ENCODE measurements around the gene AOX1. TPM values are rescaled to one million over a fixed set of nuclear protein-coding genes. Genes with fewer than 3 reads are reported as not detected.

AOX1 gene
- total and polyA plus RNA-seq, 9 of the 15 experiments (the other 6 are each of a cell fraction or from before 2014, with no cell fraction given) = 0.10 to 0.55 (median 0.20) TPM; not detected in 6

DNA sequence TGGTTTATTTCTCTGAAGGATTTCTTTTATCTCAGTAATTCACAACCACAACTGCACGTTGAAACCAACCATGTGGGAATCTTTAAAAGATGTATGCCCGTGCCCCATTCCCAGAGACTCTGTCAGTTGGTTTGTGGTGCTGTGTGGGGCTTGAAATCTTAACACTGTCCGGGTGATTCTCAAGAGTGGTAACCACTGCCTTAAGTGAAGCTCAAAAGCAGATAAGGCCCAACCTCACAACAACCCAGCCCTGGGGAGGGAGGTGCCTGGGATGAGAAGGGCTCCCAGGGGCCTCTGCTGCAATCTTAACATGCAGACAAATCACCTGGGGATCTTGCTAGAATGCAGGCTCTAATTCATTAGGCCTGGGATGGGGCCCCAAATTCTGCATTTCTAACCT lies 13.4 kb downstream of the AOX1 start:
- H3K36me3 ChIP-seq (ENCODE audit: control insufficient read depth, insufficient read depth, low read length) = no peaks in the 10 kb centered on the region
- H3K79me2 ChIP-seq (ENCODE audit: control insufficient read depth, insufficient read depth, low read length) = no peaks in the 10 kb centered on the region
- H4K20me1 ChIP-seq (replicated peaks; ENCODE audit: control insufficient read depth, insufficient read depth, low read length) = no peaks in the 10 kb centered on the region
- FAIRE-seq (no peak), DNase-seq (ENCODE audit: extremely low read depth in 1 of 4, low spot score in 3 of 4) (no peak), ATAC-seq (no peak; the same call in 2 of the 3 replicates)
- no peaks in the 10 kb centered on the region for H3K9me3 ChIP-seq (replicated peaks; ENCODE audit: control insufficient read depth, insufficient read depth, low read depth, low read length)
- H3K9ac ChIP-seq (ENCODE audit: insufficient read depth in 1 of 2, low read depth in 2 of 2, low read length in 2 of 2) = no peak overlapping the region
- H3K9me1 ChIP-seq (ENCODE audit: control insufficient read depth, insufficient read depth, low read length) = no peaks in the 10 kb centered on the region
- no peak overlapping the region for H3K4me3 ChIP-seq
- peaks cover 4% of the 10 kb centered on the region in 2 experiments; a peak in 1 of 5 replicates for H3K27me3 ChIP-seq (ENCODE audit: control insufficient read depth in 2 of 2, insufficient read depth in 2 of 2, low read length in 2 of 2)
- CTCF ChIA-PET (ENCODE audit: low intra/inter-chr PET ratio) = no interaction called here
- intact Hi-C loops (cut with micrococcal nuclease) = loop anchor here (10.0 kb wide), 1 partner anchor 614 kb away; no protein-coding TSS in a partner anchor
- POLR2A ChIA-PET = no interaction called here
- no peak overlapping the region for H3K27ac ChIP-seq (ENCODE audit: extremely low read depth, low read depth, low read length)
- BruUV-seq (replicated peaks) = no TSS peak
- TF ChIP-seq ELF2 (CRISPR knock-in tag; IDR thresholded peaks at IDR 0.05) (no peak), SOX6 (IDR thresholded peaks at IDR 0.05) (no peak), ZNF583 (CRISPR knock-in tag; IDR thresholded peaks at IDR 0.05) (no peak), ASH1L (IDR thresholded peaks at IDR 0.05; ENCODE audit: borderline replicate concordance, low read depth, partially characterized antibody) (no peak), LCOR (CRISPR knock-in tag; IDR thresholded peaks at IDR 0.05) (no peak), ZNF347 (CRISPR knock-in tag; IDR thresholded peaks at IDR 0.05; ENCODE audit: low read depth) (no peak), HDGF (IDR thresholded peaks at IDR 0.05) (no peak), IRF2 (CRISPR knock-in tag; IDR thresholded peaks at IDR 0.05) (no peak), KAT7 (CRISPR knock-in tag; IDR thresholded peaks at IDR 0.05; ENCODE audit: borderline replicate concordance) (no peak), PTBP1 (IDR thresholded peaks at IDR 0.05; ENCODE audit: low read depth, low read length) (no peak), ZNF766 (CRISPR knock-in tag; conservative IDR thresholded peaks at IDR 0.05) (no peak), ELF1 (tag; IDR thresholded peaks at IDR 0.05) (no peak), NFE2L1 (tag; IDR thresholded peaks at IDR 0.05; ENCODE audit: borderline replicate concordance, low read depth) (no peak), BRCA1 (IDR thresholded peaks at IDR 0.05) (no peak), BRCA1 (CRISPR knock-in tag; IDR thresholded peaks at IDR 0.05) (no peak), NEUROD1 (IDR thresholded peaks at IDR 0.05; ENCODE audit: borderline replicate concordance, low read depth, low read length, partially characterized antibody) (no peak), ZNF23 (CRISPR knock-in tag; IDR thresholded peaks at IDR 0.05) (no peak)
- TF ChIP-seq, protein P1, sequence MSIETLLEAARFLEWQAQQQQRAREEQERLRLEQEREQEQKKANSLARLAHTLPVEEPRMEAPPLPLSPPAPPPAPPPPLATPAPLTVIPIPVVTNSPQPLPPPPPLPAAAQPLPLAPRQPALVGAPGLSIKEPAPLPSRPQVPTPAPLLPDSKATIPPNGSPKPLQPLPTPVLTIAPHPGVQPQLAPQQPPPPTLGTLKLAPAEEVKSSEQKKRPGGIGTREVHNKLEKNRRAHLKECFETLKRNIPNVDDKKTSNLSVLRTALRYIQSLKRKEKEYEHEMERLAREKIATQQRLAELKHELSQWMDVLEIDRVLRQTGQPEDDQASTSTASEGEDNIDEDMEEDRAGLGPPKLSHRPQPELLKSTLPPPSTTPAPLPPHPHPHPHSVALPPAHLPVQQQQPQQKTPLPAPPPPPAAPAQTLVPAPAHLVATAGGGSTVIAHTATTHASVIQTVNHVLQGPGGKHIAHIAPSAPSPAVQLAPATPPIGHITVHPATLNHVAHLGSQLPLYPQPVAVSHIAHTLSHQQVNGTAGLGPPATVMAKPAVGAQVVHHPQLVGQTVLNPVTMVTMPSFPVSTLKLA (conservative IDR thresholded peaks at IDR 0.05) = no peak
- TF ChIP-seq, protein P2, sequence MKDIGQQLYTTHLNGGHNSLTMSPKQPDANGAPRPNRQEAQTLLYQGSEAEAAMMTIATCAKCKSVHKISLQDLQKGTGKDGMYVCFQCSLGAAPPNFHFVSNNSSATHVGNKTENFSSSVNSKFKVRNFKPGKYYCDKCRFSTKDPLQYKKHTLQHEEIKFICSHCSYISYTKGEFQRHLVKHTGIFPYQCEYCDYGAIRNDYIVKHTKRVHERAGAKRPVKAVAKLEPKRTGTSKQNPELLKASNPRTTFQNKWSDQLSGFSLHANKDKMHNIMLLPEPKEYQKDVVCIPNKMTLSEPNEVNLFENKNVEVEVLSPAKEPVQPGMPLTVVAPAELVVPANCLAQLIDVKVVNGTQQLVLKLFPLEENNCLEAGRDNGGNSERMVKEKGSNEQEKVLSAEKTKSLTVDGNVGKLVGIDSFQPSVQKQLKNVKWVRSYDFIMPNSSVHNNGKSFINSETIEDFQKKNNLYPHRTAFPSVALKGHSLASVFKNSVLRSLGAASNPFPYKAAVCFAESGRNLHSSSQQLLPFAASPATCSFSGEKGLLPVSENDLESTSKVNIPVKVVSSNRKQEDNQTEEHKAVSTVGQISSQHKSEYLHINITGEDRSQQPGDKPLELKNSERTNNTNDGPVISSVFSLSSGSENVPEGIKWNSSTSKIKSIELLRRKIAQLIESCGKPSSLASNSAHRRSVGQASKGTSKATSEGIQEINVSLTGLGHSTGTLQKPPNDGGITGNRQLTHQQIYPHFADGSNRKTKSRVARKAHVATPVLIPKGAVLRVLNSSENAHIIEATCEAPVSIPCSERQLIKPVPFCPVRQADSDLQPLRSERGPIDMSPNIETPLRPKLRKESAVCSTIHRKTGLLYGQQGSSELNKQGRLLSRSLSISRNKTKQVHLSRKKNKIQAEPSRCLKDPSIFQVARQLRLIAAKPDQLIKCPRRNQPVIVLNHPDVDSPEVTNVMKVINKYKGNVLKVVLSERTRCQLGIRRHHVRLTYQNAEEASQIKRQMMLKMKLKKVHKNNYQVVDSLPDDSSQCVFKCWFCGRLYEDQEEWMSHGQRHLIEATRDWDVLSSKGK (CRISPR knock-in tag; IDR thresholded peaks at IDR 0.05) = no peak
- TF ChIP-seq, protein P3, sequence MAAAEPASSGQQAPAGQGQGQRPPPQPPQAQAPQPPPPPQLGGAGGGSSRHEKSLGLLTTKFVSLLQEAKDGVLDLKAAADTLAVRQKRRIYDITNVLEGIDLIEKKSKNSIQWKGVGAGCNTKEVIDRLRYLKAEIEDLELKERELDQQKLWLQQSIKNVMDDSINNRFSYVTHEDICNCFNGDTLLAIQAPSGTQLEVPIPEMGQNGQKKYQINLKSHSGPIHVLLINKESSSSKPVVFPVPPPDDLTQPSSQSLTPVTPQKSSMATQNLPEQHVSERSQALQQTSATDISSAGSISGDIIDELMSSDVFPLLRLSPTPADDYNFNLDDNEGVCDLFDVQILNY (CRISPR knock-in tag; IDR thresholded peaks at IDR 0.05) = no peak
- H3K4me2 ChIP-seq (ENCODE audit: insufficient read depth, low read length) = no peak overlapping the region
- no peaks in the 10 kb centered on the region for H3K4me1 ChIP-seq (replicated peaks in 1 of 2; ENCODE audit: control insufficient read depth in 2 of 2, insufficient read depth in 2 of 2, low read length in 2 of 2)
- in situ Hi-C loops (cut with MboI) = no loop called here
- 0% methylated on average over 3 of the region's 3 CpGs for WGBS (ENCODE audit: insufficient coverage, low coverage, missing lambda C conversion rate)
- H2AFZ ChIP-seq (ENCODE audit: low read depth, low read length) = no peak overlapping the region

All from K562 (cell line).